SH-SY5Y (cell line): ENCODE results near the gene TRIP13.

Experiments used
- GATA2 ChIP-seq: IDR thresholded peaks from 2 replicates; pipeline ENCODE4 v1.6.1; 2011; ENCODE audit warnings: mild to moderate bottlenecking, low read depth, low read length
- GATA3 ChIP-seq: IDR thresholded peaks from 2 replicates; pipeline ENCODE4 v1.6.1; 2011; ENCODE audit warnings: low read depth, mild to moderate bottlenecking, low read length, moderate library complexity

DNA sequence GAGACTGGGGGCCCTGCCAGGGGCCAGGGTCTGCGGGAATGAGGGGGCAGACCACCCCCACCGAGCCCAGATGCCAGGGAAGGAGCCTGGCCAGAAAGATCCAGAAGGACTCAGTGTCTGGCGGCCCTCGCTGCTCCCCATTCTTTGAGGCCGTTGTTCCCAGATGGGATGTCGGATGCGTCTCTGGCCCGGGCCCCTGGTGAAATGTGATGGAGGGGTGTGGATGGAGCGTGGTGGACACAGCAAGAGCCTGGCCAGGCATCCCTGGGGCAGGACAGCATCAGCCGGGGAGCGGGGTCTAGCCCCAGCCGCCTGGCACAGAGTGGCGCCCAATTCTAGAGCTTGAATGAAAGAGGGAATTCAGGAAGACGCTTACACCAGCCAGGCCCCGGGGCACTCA, 69.7 kb downstream of the TRIP13 start:
- TF ChIP-seq GATA2 (no peak), GATA3 (no peak)
